Measurements from ENCODE around the gene NUB1. TPM values are rescaled to one million over a fixed set of nuclear protein-coding genes. Genes with fewer than 3 reads are reported as not detected.

NUB1 gene
- total and polyA plus RNA-seq, 7 experiments from 2014 or later, result 58.1 to 116 (median 80.1) TPM

DNA sequence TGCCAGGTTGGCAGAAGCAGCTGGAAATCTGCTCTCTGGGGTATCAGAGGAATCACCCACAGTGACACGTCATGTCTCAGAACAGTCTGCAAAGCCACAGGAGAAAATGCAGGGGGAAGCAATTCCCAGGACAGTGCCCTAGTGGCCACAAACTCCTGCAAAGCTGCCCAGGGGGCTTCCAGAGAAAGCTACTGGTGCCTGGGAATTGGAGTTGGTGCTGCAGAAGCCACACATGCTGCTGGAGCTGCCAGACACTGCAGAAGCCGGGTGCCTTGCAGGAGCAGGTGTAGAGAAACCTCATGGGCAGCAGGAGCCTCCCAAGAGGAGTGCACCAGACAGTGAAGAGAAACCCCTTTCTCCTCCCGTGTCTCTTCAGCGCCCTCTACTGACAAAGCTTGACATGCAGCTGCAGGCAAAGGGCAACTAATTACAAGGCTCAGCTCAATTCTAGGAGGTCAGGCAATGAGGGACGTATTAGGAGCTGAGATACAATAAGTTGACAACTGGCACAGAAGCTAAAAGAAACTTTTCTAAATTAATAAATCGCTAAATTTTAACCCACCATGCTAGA is 30.2 kb upstream of the NUB1 start:
- Histone ChIP-seq H3K36me3 (ENCODE audit: control insufficient read depth in 2 of 3, insufficient read depth in 3 of 3, low read length in 3 of 3) (no peaks in the 10 kb centered on the region), H3K4me1 (ENCODE audit: control insufficient read depth in 2 of 2, insufficient read depth in 2 of 2, low read length in 2 of 2) (no peaks in the 10 kb centered on the region), H3K4me3 (ENCODE audit: low read length) (no peak overlapping the region), H3K27ac (ENCODE audit: low read depth, low read length) (no peak overlapping the region), H3K9me3 (ENCODE audit: control insufficient read depth in 2 of 3, low read length in 3 of 3) (no peaks in the 10 kb centered on the region), H3K27me3 (ENCODE audit: control insufficient read depth in 2 of 2, insufficient read depth in 2 of 2, low read length in 2 of 2) (no peaks in the 10 kb centered on the region)
- H3K27ac Mint-ChIP-seq, result no peak overlapping the region
- H3K36me3 Mint-ChIP-seq, result no peaks in the 10 kb centered on the region
- ATAC-seq (no peak), DNase-seq (no peak)
- intact Hi-C loops (cut with micrococcal nuclease), result no loop called here
- H3K4me1 Mint-ChIP-seq, result peaks cover 0 to 11% (median 5%) of the 10 kb centered on the region in 7 donors
- H3K4me3 Mint-ChIP-seq, result no peak overlapping the region
- CTCF ChIA-PET, result interaction anchor here (0.9 to 2.1 kb wide), 5 partner anchors 22 to 137 kb away, joined by 3 to 11 read pairs (median 3); no protein-coding TSS in a partner anchor
- POLR2A ChIA-PET, result no interaction called here
- H3K27me3 Mint-ChIP-seq, result peaks cover 1 to 12% (median 2%) of the 10 kb centered on the region in 5 donors
- peaks cover 0 to 3% (median 0%) of the 10 kb centered on the region in 11 donors for H3K9me3 Mint-ChIP-seq

DNA sequence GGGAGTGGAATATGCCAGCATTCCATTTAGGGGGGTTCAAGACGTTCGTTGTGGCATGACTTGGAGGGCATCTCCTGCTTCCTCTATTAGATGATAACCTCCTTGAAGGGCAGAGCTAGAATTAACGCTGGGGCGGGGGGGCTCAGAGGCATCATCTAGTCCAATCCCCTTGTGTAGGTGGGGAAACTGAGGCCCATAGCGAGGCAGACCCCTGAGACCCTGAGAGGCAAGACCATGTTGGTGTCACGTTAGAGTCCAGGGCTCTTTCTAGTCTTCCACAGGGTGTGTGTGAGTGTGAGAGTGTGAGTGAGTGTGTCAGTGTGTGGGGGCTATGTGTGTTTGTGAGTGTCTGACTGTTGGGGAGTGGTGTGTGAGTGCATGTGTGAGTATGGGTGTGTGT is 29.3 kb upstream of the NUB1 start:
- no peaks in the 10 kb centered on the region for H3K4me1 ChIP-seq (ENCODE audit: control insufficient read depth in 2 of 2, insufficient read depth in 2 of 2, low read length in 2 of 2)
- peaks cover 0 to 3% (median 0%) of the 10 kb centered on the region in 11 donors for H3K9me3 Mint-ChIP-seq
- H3K4me3 ChIP-seq (ENCODE audit: low read length), result no peak overlapping the region
- H3K36me3 Mint-ChIP-seq, result no peaks in the 10 kb centered on the region
- ATAC-seq, result no peak
- H3K9me3 ChIP-seq (ENCODE audit: control insufficient read depth in 2 of 3, low read length in 3 of 3), result no peaks in the 10 kb centered on the region
- no peak overlapping the region for H3K27ac Mint-ChIP-seq
- no peak for DNase-seq
- H3K27me3 Mint-ChIP-seq, result peaks cover 0 to 7% (median 0%) of the 10 kb centered on the region in 5 donors
- POLR2A ChIA-PET, result interaction anchor here (0.7 kb wide), 1 partner anchor 38 kb away, joined by 3 read pairs; no protein-coding TSS in a partner anchor
- CTCF ChIA-PET, result interaction anchor here (2.1 kb wide), 1 partner anchor 136 kb away, joined by 11 read pairs; no protein-coding TSS in a partner anchor
- H3K4me1 Mint-ChIP-seq, result peaks cover 0 to 11% (median 5%) of the 10 kb centered on the region in 7 donors
- H3K27ac ChIP-seq (ENCODE audit: low read depth, low read length), result no peak overlapping the region
- intact Hi-C loops (cut with micrococcal nuclease), result no loop called here
- H3K4me3 Mint-ChIP-seq, result no peak overlapping the region
- H3K36me3 ChIP-seq (ENCODE audit: control insufficient read depth in 2 of 3, insufficient read depth in 3 of 3, low read length in 3 of 3), result no peaks in the 10 kb centered on the region
- H3K27me3 ChIP-seq (ENCODE audit: control insufficient read depth in 2 of 2, insufficient read depth in 2 of 2, low read length in 2 of 2), result no peaks in the 10 kb centered on the region

DNA sequence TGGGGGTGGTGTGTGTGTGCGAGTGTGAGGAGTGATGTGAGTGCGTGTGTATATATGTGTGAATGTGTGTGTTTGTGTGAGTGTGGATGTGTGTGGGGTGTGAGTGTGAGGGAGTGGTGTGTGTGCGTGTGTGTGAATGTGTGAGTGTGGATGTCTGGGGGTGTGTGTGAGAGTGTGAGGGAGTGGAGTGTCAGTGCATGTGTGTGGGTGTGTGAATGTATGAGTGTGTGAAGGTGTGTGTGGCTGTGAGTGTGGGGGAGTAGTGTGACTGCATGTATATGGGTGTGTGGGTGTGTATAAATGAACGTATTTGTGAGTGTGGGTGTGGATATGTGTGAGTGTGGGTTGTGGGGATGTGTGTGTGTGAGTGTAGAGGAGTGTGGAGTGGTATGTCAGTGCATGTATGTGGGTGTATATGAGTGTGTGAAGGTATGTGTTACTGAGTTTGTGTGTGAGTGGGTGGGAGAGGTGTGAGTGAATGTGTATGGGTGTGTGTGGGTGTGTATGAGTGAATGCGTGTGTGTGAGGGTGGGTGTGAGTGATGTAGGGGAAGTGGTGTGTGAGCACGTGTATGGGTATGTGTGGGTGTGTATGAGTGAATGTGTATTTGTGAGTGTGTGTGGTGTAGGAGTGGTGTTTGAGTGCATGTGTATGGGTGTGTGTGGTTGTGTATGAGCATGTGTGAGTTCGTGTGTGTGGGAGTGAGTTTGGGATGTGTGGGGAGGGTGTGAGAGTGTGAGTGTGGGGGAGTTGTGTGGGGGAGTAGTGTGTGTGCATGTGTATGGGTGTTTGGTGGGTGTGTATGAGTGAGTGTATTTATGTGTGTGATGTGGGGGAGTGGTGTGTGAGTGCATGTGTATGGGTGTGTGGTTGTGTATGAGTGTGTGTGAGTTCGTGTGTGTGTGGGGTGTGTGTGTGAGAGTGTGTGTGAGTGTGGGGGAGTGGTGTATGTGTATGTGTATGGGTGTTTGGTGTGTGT is 28.5 kb upstream of the NUB1 start:
- ATAC-seq, result peak; percentile 7
- Mint-ChIP-seq H3K27me3 (peaks cover 0 to 7% (median 0%) of the 10 kb centered on the region in 5 donors), H3K4me1 (peaks cover 0 to 11% (median 5%) of the 10 kb centered on the region in 7 donors), H3K27ac (no peak overlapping the region), H3K4me3 (no peak overlapping the region), H3K9me3 (peaks cover 0 to 3% (median 0%) of the 10 kb centered on the region in 11 donors), H3K36me3 (no peaks in the 10 kb centered on the region)
- peak in 1 of 9 donors; percentile 13 for DNase-seq
- ChIA-PET POLR2A (interaction anchor here (0.7 kb wide), 1 partner anchor 38 kb away, joined by 3 read pairs; no protein-coding TSS in a partner anchor), CTCF (interaction anchor here (2.1 to 5.3 kb wide), 2 partner anchors 39 to 135 kb away, joined by 11 to 74 read pairs; no protein-coding TSS in a partner anchor)
- H3K27ac ChIP-seq (ENCODE audit: low read depth, low read length), result no peak overlapping the region
- no peak overlapping the region for H3K4me3 ChIP-seq (ENCODE audit: low read length)
- no peaks in the 10 kb centered on the region for H3K27me3 ChIP-seq (ENCODE audit: control insufficient read depth in 2 of 2, insufficient read depth in 2 of 2, low read length in 2 of 2)
- H3K9me3 ChIP-seq (ENCODE audit: control insufficient read depth in 2 of 3, low read length in 3 of 3), result no peaks in the 10 kb centered on the region
- H3K36me3 ChIP-seq (ENCODE audit: control insufficient read depth in 2 of 3, insufficient read depth in 3 of 3, low read length in 3 of 3), result no peaks in the 10 kb centered on the region
- no peaks in the 10 kb centered on the region for H3K4me1 ChIP-seq (ENCODE audit: control insufficient read depth in 2 of 2, insufficient read depth in 2 of 2, low read length in 2 of 2)
- intact Hi-C loops (cut with micrococcal nuclease), result no loop called here

DNA sequence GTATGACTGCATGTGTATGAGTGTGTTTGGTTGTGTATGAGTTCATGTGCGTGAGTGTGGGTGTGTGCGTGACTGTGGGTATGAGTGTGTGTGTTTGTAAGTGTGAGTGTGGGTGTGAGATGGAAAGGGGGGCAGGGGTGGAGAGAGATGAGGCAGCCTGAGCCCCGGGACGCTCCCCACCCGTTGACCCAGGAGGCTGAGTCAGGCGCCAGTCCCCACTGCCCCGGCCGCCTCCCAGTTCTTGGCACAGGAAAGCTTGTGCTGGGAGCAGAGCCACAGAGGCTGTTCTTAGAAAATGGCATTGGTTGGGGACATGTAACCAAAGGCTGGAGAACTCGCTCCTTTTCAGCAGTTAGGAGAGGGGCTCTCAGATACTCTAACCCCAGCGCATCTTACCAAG is 27.8 kb upstream of the NUB1 start:
- CTCF ChIA-PET, result interaction anchor here (2.6 to 5.3 kb wide), 3 partner anchors 9 to 55 kb away, joined by 6 to 74 read pairs (median 10); no protein-coding TSS in a partner anchor
- Mint-ChIP-seq H3K4me1 (peaks cover 0 to 11% (median 5%) of the 10 kb centered on the region in 7 donors), H3K27ac (no peak overlapping the region), H3K9me3 (peaks cover 0 to 8% (median 4%) of the 10 kb centered on the region in 11 donors), H3K4me3 (no peak overlapping the region), H3K36me3 (peaks cover 0 to 5% (median 3%) of the 10 kb centered on the region in 5 donors), H3K27me3 (peaks cover 0 to 7% (median 0%) of the 10 kb centered on the region in 5 donors)
- Histone ChIP-seq H3K4me3 (ENCODE audit: low read length) (no peak overlapping the region), H3K27ac (ENCODE audit: low read depth, low read length) (no peak overlapping the region), H3K27me3 (ENCODE audit: control insufficient read depth in 2 of 2, insufficient read depth in 2 of 2, low read length in 2 of 2) (no peaks in the 10 kb centered on the region), H3K9me3 (ENCODE audit: control insufficient read depth in 2 of 3, low read length in 3 of 3) (peaks cover 0 to under 1% (median 0%) of the 10 kb centered on the region in 3 experiments), H3K4me1 (ENCODE audit: control insufficient read depth in 2 of 2, insufficient read depth in 2 of 2, low read length in 2 of 2) (no peaks in the 10 kb centered on the region), H3K36me3 (ENCODE audit: control insufficient read depth in 2 of 3, insufficient read depth in 3 of 3, low read length in 3 of 3) (no peaks in the 10 kb centered on the region)
- no peak for DNase-seq
- intact Hi-C loops (cut with micrococcal nuclease), result no loop called here
- ATAC-seq, result no peak
- POLR2A ChIA-PET, result no interaction called here

DNA sequence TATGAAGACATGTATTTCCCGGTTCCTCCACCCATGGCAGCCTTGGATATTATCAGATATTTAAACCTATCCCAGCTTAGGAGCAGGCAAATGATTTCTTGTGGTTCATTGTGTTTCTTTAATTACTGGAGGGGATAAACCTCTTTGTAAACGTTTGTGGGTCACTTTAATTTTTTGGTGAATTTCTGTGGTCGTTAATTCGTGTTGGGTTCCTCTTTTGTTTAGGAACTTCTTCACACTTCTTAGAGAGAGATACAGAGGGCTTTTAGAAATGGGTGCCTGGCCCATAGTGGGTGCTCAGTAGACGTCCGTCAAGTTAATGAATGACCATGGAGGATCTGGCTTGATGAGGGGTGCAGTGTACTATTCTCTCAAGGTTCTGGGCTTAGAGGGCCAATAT is 27.2 kb upstream of the NUB1 start:
- H3K27me3 ChIP-seq (ENCODE audit: control insufficient read depth in 2 of 2, insufficient read depth in 2 of 2, low read length in 2 of 2), result no peaks in the 10 kb centered on the region
- CTCF ChIA-PET, result interaction anchor here (0.6 to 5.3 kb wide), 9 partner anchors 9 to 832 kb away, joined by 3 to 74 read pairs (median 6); partner anchors contain the start of gene NUB1
- H3K36me3 ChIP-seq (ENCODE audit: control insufficient read depth in 2 of 3, insufficient read depth in 3 of 3, low read length in 3 of 3), result no peaks in the 10 kb centered on the region
- peaks cover 0 to 6% (median 0%) of the 10 kb centered on the region in 3 experiments for H3K9me3 ChIP-seq (ENCODE audit: control insufficient read depth in 2 of 3, low read length in 3 of 3)
- Mint-ChIP-seq H3K27me3 (peaks cover 0 to 2% (median 0%) of the 10 kb centered on the region in 5 donors), H3K36me3 (peaks cover 3 to 10% (median 5%) of the 10 kb centered on the region in 5 donors), H3K4me3 (peak overlapping the region in 1 of 10 donors; percentile 4), H3K9me3 (peaks cover 0 to 13% (median 9%) of the 10 kb centered on the region in 11 donors), H3K27ac (peak overlapping the region in 3 of 9 donors; percentile 50 to 75 (median 64)), H3K4me1 (peaks cover 0 to 11% (median 5%) of the 10 kb centered on the region in 7 donors)
- intact Hi-C loops (cut with micrococcal nuclease), result no loop called here
- DNase-seq, result no peak
- POLR2A ChIA-PET, result no interaction called here
- ATAC-seq, result no peak
- H3K4me3 ChIP-seq (ENCODE audit: low read length), result no peak overlapping the region
- no peaks in the 10 kb centered on the region for H3K4me1 ChIP-seq (ENCODE audit: control insufficient read depth in 2 of 2, insufficient read depth in 2 of 2, low read length in 2 of 2)
- no peak overlapping the region for H3K27ac ChIP-seq (ENCODE audit: low read depth, low read length)

DNA sequence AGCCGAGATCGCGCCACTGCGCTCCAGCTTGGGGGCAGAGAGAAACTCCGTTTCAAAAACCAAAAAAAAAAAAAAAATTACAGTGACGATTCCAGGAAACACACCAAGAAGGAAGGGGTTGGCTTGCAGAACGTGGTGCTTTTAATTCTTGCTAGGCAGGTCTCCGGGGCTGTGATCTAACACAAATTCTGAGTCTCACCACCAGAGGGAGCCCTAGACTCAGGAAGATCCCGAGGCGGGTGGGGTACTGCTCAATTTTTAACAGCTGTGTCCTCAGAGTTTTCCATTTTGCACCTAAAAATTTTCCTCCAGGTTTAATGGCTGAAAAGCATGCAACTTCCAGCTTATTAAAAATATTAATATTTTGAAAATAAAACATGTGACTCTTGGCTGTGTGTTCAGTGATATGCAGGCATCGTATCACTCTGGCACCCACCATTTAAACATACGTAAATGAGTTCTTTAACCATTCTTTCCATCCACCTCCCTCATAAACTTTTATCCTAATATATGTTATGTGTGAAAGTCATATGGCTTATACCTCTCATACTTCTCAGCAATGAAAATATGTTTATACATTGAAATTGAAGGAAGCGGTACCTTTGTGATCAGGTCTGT is 26.5 kb upstream of the NUB1 start:
- POLR2A ChIA-PET, result interaction anchor here (0.9 to 3.1 kb wide), 3 partner anchors 34 to 133 kb away, joined by 5 to 21 read pairs (median 6); no protein-coding TSS in a partner anchor
- H3K9me3 Mint-ChIP-seq, result peaks cover 0 to 20% (median 11%) of the 10 kb centered on the region in 11 donors

More for the DNA sequence above, 26.5 kb upstream of the NUB1 start:
- H3K36me3 Mint-ChIP-seq, result peaks cover 4 to 11% (median 5%) of the 10 kb centered on the region in 5 donors
- Histone ChIP-seq H3K27me3 (ENCODE audit: control insufficient read depth in 2 of 2, insufficient read depth in 2 of 2, low read length in 2 of 2) (no peaks in the 10 kb centered on the region), H3K4me1 (ENCODE audit: control insufficient read depth in 2 of 2, insufficient read depth in 2 of 2, low read length in 2 of 2) (no peaks in the 10 kb centered on the region), H3K36me3 (ENCODE audit: control insufficient read depth in 2 of 3, insufficient read depth in 3 of 3, low read length in 3 of 3) (no peaks in the 10 kb centered on the region), H3K4me3 (ENCODE audit: low read length) (no peak overlapping the region), H3K9me3 (ENCODE audit: control insufficient read depth in 2 of 3, low read length in 3 of 3) (peaks cover 0 to 14% (median 0%) of the 10 kb centered on the region in 3 experiments), H3K27ac (ENCODE audit: low read depth, low read length) (no peak overlapping the region)
- peak overlapping the region in 6 of 9 donors; percentile 33 to 81 (median 58) for H3K27ac Mint-ChIP-seq
- peak overlapping the region in 8 of 10 donors; percentile 1 to 80 (median 56) for H3K4me3 Mint-ChIP-seq
- DNase-seq (peak; percentile 48 to 87 (median 82)), ATAC-seq (peak; percentile 96)
- no peaks in the 10 kb centered on the region for H3K27me3 Mint-ChIP-seq
- CTCF ChIA-PET, result interaction anchor here (0.6 to 5.3 kb wide), 20 partner anchors 10 to 896 kb away, joined by 3 to 74 read pairs (median 4); partner anchors contain the start of gene NUB1
- intact Hi-C loops (cut with micrococcal nuclease), result loop anchor here (1.0 to 5.0 kb wide), 6 partner anchors 26 to 444 kb away; partner anchors contain the start of gene NUB1 (in 1 of the 2)
- peaks cover 0 to 11% (median 5%) of the 10 kb centered on the region in 7 donors for H3K4me1 Mint-ChIP-seq
